SK-N-SH (cell line): ENCODE measurements around the gene HHAT. TPM values are rescaled to one million over a fixed set of nuclear protein-coding genes. Genes with fewer than 3 reads are reported as not detected.

Experiments
- CTCF ChIA-PET: fragments of 300-600, 350-600 bp; formaldehyde crosslinking; extraction: SDS; loops from one replicate; lab custom pipeline; 2021; lab: Yijun Ruan, JAX
- POLR2A ChIA-PET: fragments of 350-600 bp; sonication (Branson Sonifier 250); formaldehyde crosslinking; extraction: SDS; loops from one replicate; lab custom pipeline; 2020; ENCODE audit warnings: antibody characterized with exemption, inconsistent platforms; lab: Yijun Ruan, JAX
- DNase-seq: peaks from one replicate; pipeline ENCODE4 v3.0.0; 2012
- H2AFZ ChIP-seq: fragments of 200-600 bp; sonication (generic); 2 replicates; pipeline ENCODE4 v1.8.1; 2016; ENCODE audit warnings: antibody characterized with exemption, mild to moderate bottlenecking, low read depth
- H3F3A ChIP-seq: fragments of 200-600 bp; sonication (generic); replicated peaks from 2 replicates; pipeline ENCODE3; 2016; ENCODE audit warnings: antibody characterized with exemption, mild to moderate bottlenecking; ENCODE audit not compliant: insufficient read depth
- H3K27ac ChIP-seq, 2 experiments: fragments of 200-500 bp in 1 of 2; fragments of 200-600 bp in 1 of 2; sonication (Bioruptor generic) in 1 of 2; sonication (generic), shearing (Covaris generic) in 1 of 2; 2 replicates each; pipeline versions ENCODE4 v1.5.1 to v1.6.1; 2014 to 2016; ENCODE audit warnings: low read depth in 2 of 2, inconsistent platforms in 1 of 2, low read length in 1 of 2, mild to moderate bottlenecking in 1 of 2, mixed read lengths in 1 of 2
- H3K27me3 ChIP-seq: fragments of 200-600 bp; sonication (generic), shearing (Covaris generic); 2 replicates; pipeline ENCODE4 v1.6.1; 2016; ENCODE audit warnings: mixed run types; ENCODE audit not compliant: insufficient read depth
- H3K36me3 ChIP-seq, 2 experiments: fragments of 200-500 bp in 1 of 2; fragments of 200-600 bp in 1 of 2; sonication (Bioruptor generic) in 1 of 2; sonication (generic) in 1 of 2; replicated peaks in 1 of 2; 2 replicates each; pipeline versions ENCODE3 to v1.5.1; 2014 to 2016; ENCODE audit warnings: low read length in 1 of 2, mild to moderate bottlenecking in 1 of 2; ENCODE audit not compliant: insufficient read depth in 2 of 2, control insufficient read depth in 1 of 2
- H3K4me1 ChIP-seq, 2 experiments: fragments of 200-500 bp in 1 of 2; fragments of 200-600 bp in 1 of 2; sonication (Bioruptor generic) in 1 of 2; sonication (generic), shearing (Covaris generic) in 1 of 2; 2 replicates each; pipeline versions ENCODE4 v1.5.1 to v1.6.1; 2014 to 2016; ENCODE audit warnings: low read depth in 1 of 2, low read length in 1 of 2, mixed run types in 1 of 2; ENCODE audit not compliant: insufficient read depth in 2 of 2, control insufficient read depth in 1 of 2
- H3K4me2 ChIP-seq: fragments of 200-600 bp; sonication (generic), shearing (Covaris generic); 2 replicates; pipeline ENCODE4 v1.6.1; 2017; ENCODE audit warnings: mixed run types
- H3K4me3 ChIP-seq, 2 experiments: fragments of 200-500 bp in 1 of 2; fragments of 200-600 bp in 1 of 2; sonication (Bioruptor generic) in 1 of 2; sonication (generic), shearing (Covaris generic) in 1 of 2; 2 replicates each; pipeline versions ENCODE4 v1.5.1 to v1.8.1; 2014 to 2016; ENCODE audit warnings: low read depth in 2 of 2, inconsistent platforms in 1 of 2, low read length in 1 of 2, mild to moderate bottlenecking in 1 of 2, mixed read lengths in 1 of 2, moderate library complexity in 1 of 2
- H3K79me2 ChIP-seq: fragments of 200-600 bp; sonication (generic); 2 replicates; pipeline ENCODE4 v1.8.1; 2017; ENCODE audit warnings: mild to moderate bottlenecking; ENCODE audit not compliant: insufficient read depth
- H3K9ac ChIP-seq: fragments of 200-600 bp; sonication (generic); 2 replicates; pipeline ENCODE4 v1.6.1; 2017; ENCODE audit warnings: mixed run types
- H3K9me2 ChIP-seq: fragments of 200-600 bp; sonication (generic); 2 replicates; pipeline ENCODE4 v1.6.1; 2017; ENCODE audit warnings: mixed run types
- H3K9me3 ChIP-seq: fragments of 200-600 bp; sonication (generic); 2 replicates; pipeline ENCODE4 v1.6.1; 2017; ENCODE audit warnings: mixed run types, mild to moderate bottlenecking, moderate library complexity
- H4K20me1 ChIP-seq: fragments of 200-600 bp; sonication (generic); 2 replicates; pipeline ENCODE4 v1.6.1; 2017; ENCODE audit warnings: mild to moderate bottlenecking, mixed run types; ENCODE audit not compliant: insufficient read depth
- ELF1 ChIP-seq: IDR thresholded peaks from 2 replicates; pipeline ENCODE4 v1.4.0; 2012
- FOXJ3 ChIP-seq: sonication (generic); formaldehyde crosslinking; IDR thresholded peaks from 2 replicates; pipeline ENCODE4 v1.5.1; 2020; ENCODE audit warnings: mild to moderate bottlenecking, missing genetic modification reagents
- FOXM1 ChIP-seq: IDR thresholded peaks from 2 replicates; pipeline ENCODE4 v1.4.0; 2012; ENCODE audit warnings: low read depth, mild to moderate bottlenecking
- GABPA ChIP-seq: IDR thresholded peaks from 2 replicates; pipeline ENCODE4 v1.4.0; 2012; ENCODE audit warnings: low read depth, mild to moderate bottlenecking
- GATA2 ChIP-seq: sonication (generic); formaldehyde crosslinking; IDR thresholded peaks from 2 replicates; pipeline ENCODE4 v1.5.0; 2020; ENCODE audit warnings: mild to moderate bottlenecking, missing genetic modification reagents
- JUND ChIP-seq: IDR thresholded peaks from 2 replicates; pipeline ENCODE4 v1.4.0; 2012
- MEF2A ChIP-seq: IDR thresholded peaks from 2 replicates; pipeline ENCODE4 v1.4.0; 2012; ENCODE audit warnings: low read depth, borderline replicate concordance
- MXI1 ChIP-seq: IDR thresholded peaks from 2 replicates; pipeline ENCODE4 v1.6.1; 2012; ENCODE audit warnings: mild to moderate bottlenecking, low read depth, low read length, improper control_type of control experiment
- NFIC ChIP-seq: IDR thresholded peaks from 2 replicates; pipeline ENCODE4 v1.4.0; 2012; ENCODE audit warnings: borderline replicate concordance
- NRF1 ChIP-seq: IDR thresholded peaks from 2 replicates; pipeline ENCODE4 v1.6.1; 2012; ENCODE audit warnings: low read depth, mild to moderate bottlenecking, low read length
- POLR2AphosphoS5 ChIP-seq: IDR thresholded peaks from 2 replicates; pipeline ENCODE4 v1.6.1; 2012; ENCODE audit warnings: low read depth, low read length
- RCOR1 ChIP-seq: fragments of 150-350 bp; IDR thresholded peaks from 2 replicates; pipeline ENCODE4 v1.6.1; 2017; ENCODE audit warnings: antibody characterized with exemption, low read length
- RXRA ChIP-seq: IDR thresholded peaks from 2 replicates; pipeline ENCODE4 v1.4.0; 2012; ENCODE audit warnings: low read depth, mild to moderate bottlenecking, borderline replicate concordance
- SMC3 ChIP-seq: IDR thresholded peaks from 2 replicates; pipeline ENCODE4 v1.6.1; 2012; ENCODE audit warnings: low read depth, low read length, improper control_type of control experiment
- TEAD4 ChIP-seq: IDR thresholded peaks from 2 replicates; pipeline ENCODE4 v1.4.0; 2012; ENCODE audit warnings: mild to moderate bottlenecking, borderline replicate concordance; ENCODE audit not compliant: insufficient read depth
- WGBS: methylation state at CpG from one replicate; pipeline ENCODE4 v1.1.6; 2017; ENCODE audit warnings: low lambda C conversion rate; 5-methylcytosine and 5-hydroxymethylcytosine counted together
- polyA plus RNA-seq, 3 experiments: library from polyadenylated mRNA; depleted of rRNA; stranded (reverse); fragments of >200 nt; gene quantifications; 2 replicates each; pipeline ENCODE4 v1.2.3, GENCODE V29; 2012
- TF ChIP-seq, protein P1 (sequence below): IDR thresholded peaks from 2 replicates; pipeline ENCODE4 v1.4.0; 2012; ENCODE audit warnings: low read depth
- TF ChIP-seq, protein P2 (sequence below): fragments of 150-350 bp; IDR thresholded peaks from 2 replicates; pipeline ENCODE4 v1.6.1; 2017; ENCODE audit warnings: antibody characterized with exemption, low read length, low read depth, borderline replicate concordance
- TF ChIP-seq, protein P3 (sequence below): fragments of 200-600 bp; sonication (generic); IDR thresholded peaks from 2 replicates; pipeline ENCODE4 v1.6.1; 2017; ENCODE audit warnings: antibody characterized with exemption, mild to moderate bottlenecking, moderate library complexity
- TF ChIP-seq, protein P4 (sequence below): IDR thresholded peaks from 2 replicates; pipeline ENCODE4 v1.4.0; 2012; ENCODE audit warnings: low read depth, borderline replicate concordance

The HHAT gene
- polyA plus RNA-seq, 1 of the 3 experiments (the other 2 are of a cell fraction) = 8.1 TPM

DNA sequence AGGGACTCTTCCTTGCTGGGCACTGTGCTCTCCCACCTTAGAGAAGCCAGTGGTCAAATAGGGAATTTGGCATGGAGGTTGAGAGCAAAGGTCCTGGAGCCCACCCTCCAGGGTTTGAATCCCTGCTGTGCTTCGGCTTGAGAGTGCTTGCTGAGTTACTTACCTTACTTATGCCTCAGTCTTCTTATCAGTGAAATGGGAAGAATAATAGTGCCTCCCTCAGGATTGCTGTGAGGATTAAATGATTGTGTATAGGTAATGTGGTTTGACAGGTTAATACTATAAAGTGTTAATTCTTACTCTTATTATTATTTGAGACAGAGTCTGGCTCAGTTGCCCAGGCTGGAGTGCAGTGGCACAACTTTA, 79.2 kb downstream of the HHAT start:
- POLR2A ChIA-PET = no interaction called here
- DNase-seq = no peak
- WGBS = no CpG with 5 or more reads among the region's 1 CpG
- TF ChIP-seq TEAD4 (no peak), MXI1 (no peak), RXRA (no peak), POLR2AphosphoS5 (no peak), FOXM1 (no peak), RCOR1 (no peak), GATA2 (no peak), MEF2A (no peak), SMC3 (no peak), FOXJ3 (no peak), NFIC (no peak), JUND (no peak), GABPA (no peak), ELF1 (no peak), NRF1 (no peak)
- TF ChIP-seq, protein P1, sequence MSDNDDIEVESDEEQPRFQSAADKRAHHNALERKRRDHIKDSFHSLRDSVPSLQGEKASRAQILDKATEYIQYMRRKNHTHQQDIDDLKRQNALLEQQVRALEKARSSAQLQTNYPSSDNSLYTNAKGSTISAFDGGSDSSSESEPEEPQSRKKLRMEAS = no peak
- TF ChIP-seq, protein P2, sequence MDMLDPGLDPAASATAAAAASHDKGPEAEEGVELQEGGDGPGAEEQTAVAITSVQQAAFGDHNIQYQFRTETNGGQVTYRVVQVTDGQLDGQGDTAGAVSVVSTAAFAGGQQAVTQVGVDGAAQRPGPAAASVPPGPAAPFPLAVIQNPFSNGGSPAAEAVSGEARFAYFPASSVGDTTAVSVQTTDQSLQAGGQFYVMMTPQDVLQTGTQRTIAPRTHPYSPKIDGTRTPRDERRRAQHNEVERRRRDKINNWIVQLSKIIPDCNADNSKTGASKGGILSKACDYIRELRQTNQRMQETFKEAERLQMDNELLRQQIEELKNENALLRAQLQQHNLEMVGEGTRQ = no peak
- TF ChIP-seq, protein P3, sequence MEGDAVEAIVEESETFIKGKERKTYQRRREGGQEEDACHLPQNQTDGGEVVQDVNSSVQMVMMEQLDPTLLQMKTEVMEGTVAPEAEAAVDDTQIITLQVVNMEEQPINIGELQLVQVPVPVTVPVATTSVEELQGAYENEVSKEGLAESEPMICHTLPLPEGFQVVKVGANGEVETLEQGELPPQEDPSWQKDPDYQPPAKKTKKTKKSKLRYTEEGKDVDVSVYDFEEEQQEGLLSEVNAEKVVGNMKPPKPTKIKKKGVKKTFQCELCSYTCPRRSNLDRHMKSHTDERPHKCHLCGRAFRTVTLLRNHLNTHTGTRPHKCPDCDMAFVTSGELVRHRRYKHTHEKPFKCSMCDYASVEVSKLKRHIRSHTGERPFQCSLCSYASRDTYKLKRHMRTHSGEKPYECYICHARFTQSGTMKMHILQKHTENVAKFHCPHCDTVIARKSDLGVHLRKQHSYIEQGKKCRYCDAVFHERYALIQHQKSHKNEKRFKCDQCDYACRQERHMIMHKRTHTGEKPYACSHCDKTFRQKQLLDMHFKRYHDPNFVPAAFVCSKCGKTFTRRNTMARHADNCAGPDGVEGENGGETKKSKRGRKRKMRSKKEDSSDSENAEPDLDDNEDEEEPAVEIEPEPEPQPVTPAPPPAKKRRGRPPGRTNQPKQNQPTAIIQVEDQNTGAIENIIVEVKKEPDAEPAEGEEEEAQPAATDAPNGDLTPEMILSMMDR = no peak
- TF ChIP-seq, protein P4, sequence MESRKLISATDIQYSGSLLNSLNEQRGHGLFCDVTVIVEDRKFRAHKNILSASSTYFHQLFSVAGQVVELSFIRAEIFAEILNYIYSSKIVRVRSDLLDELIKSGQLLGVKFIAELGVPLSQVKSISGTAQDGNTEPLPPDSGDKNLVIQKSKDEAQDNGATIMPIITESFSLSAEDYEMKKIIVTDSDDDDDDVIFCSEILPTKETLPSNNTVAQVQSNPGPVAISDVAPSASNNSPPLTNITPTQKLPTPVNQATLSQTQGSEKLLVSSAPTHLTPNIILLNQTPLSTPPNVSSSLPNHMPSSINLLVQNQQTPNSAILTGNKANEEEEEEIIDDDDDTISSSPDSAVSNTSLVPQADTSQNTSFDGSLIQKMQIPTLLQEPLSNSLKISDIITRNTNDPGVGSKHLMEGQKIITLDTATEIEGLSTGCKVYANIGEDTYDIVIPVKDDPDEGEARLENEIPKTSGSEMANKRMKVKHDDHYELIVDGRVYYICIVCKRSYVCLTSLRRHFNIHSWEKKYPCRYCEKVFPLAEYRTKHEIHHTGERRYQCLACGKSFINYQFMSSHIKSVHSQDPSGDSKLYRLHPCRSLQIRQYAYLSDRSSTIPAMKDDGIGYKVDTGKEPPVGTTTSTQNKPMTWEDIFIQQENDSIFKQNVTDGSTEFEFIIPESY = no peak
- H3K4me3 ChIP-seq = no peak overlapping the region
- H3K9me3 ChIP-seq = no peaks in the 10 kb centered on the region
- H4K20me1 ChIP-seq = no peaks in the 10 kb centered on the region
- no peak overlapping the region for H2AFZ ChIP-seq
- H3K4me2 ChIP-seq = no peak overlapping the region
- CTCF ChIA-PET = interaction anchor here (0.7 to 13.9 kb wide), 5 partner anchors 20 to 850 kb away, joined by 3 to 323 read pairs (median 7); partner anchors contain the start of gene KCNH1
- H3K79me2 ChIP-seq = no peaks in the 10 kb centered on the region
- no peaks in the 10 kb centered on the region for H3K27me3 ChIP-seq
- no peak overlapping the region for H3K9ac ChIP-seq
- H3K36me3 ChIP-seq = no peaks in the 10 kb centered on the region
- no peak overlapping the region for H3K27ac ChIP-seq
- no peaks in the 10 kb centered on the region for H3K9me2 ChIP-seq
- no peaks in the 10 kb centered on the region for H3K4me1 ChIP-seq
- H3F3A ChIP-seq = no peaks in the 10 kb centered on the region
